Cardiac septum (tissue), 1 donor: ENCODE results near the gene FNDC3B. TPM values are rescaled to one million over a fixed set of nuclear protein-coding genes. Genes with fewer than 3 reads are reported as not detected.

Source experiments
- DNase-seq: peaks from one replicate; pipeline ENCODE4 v3.0.0-alpha.2; 2020; ENCODE audit warnings: low spot score
- intact Hi-C: fragments of 100-400 bp; cut with DNase I; formaldehyde crosslinking; loops from one replicate; pipeline ENCODE4 v1.14.0; 2022
- total RNA-seq: library from RNA; stranded (reverse); fragmentation: NEBNext Ultra II Directional; extraction: Animal tissue kit (Norgen Biotek cat#: 25700); gene quantifications from one replicate; pipeline ENCODE4 v1.2.1, GENCODE V29; 2021
- donor health status: DM: no; HTN: no; CAD: no.

Gene FNDC3B
- total RNA-seq, 1 donor from 2014 or later, result 139 TPM

- peak; percentile 83 for DNase-seq
- intact Hi-C loops, result no loop called here
Observed at GRCh38 chr3:172209333-172210321, 170.2 kb downstream of the FNDC3B start.

GRCh38 chr3:172210355-172210754 lies 171.0 kb downstream of the FNDC3B start:
- no peak for DNase-seq
- intact Hi-C loops, result no loop called here

GRCh38 chr3:172211123-172211522 lies 171.7 kb downstream of the FNDC3B start:
- no peak for DNase-seq
- intact Hi-C loops, result no loop called here

GRCh38 chr3:172213200-172213599 lies 173.8 kb downstream of the FNDC3B start:
- intact Hi-C loops, result no loop called here
- no peak for DNase-seq

GRCh38 chr3:172213904-172214303 lies 174.5 kb downstream of the FNDC3B start:
- intact Hi-C loops, result no loop called here
- no peak for DNase-seq

- no peak for DNase-seq
- intact Hi-C loops, result no loop called here
Observed at GRCh38 chr3:172216267-172216666, 176.9 kb downstream of the FNDC3B start.

- intact Hi-C loops, result no loop called here
- no peak for DNase-seq
Observed at GRCh38 chr3:172216911-172217310, 177.5 kb downstream of the FNDC3B start.

- no peak for DNase-seq
- intact Hi-C loops, result no loop called here
Observed at GRCh38 chr3:172217877-172218276, 178.5 kb downstream of the FNDC3B start.

- no peak for DNase-seq
- intact Hi-C loops, result no loop called here
Observed at GRCh38 chr3:172218350-172219323, 179.3 kb downstream of the FNDC3B start.

GRCh38 chr3:172219750-172220149 lies 180.4 kb downstream of the FNDC3B start:
- intact Hi-C loops, result loop anchor here (5.0 kb wide), 1 partner anchor 38 kb away; no protein-coding TSS in a partner anchor
- DNase-seq, result no peak

- intact Hi-C loops, result loop anchor here (5.0 kb wide), 1 partner anchor 36 kb away; no protein-coding TSS in a partner anchor
- DNase-seq, result no peak
Observed at GRCh38 chr3:172221547-172221946, 182.2 kb downstream of the FNDC3B start.

- intact Hi-C loops, result loop anchor here (5.0 kb wide), 1 partner anchor 35 kb away; no protein-coding TSS in a partner anchor
- DNase-seq, result no peak
Observed at GRCh38 chr3:172222478-172223071, 183.2 kb downstream of the FNDC3B start.

GRCh38 chr3:172223870-172224269 lies 184.5 kb downstream of the FNDC3B start:
- no peak for DNase-seq
- intact Hi-C loops, result loop anchor here (5.0 kb wide), 1 partner anchor 33 kb away; no protein-coding TSS in a partner anchor

GRCh38 chr3:172224560-172225214 lies 185.3 kb downstream of the FNDC3B start:
- intact Hi-C loops, result loop anchor here (5.0 kb wide), 1 partner anchor 33 kb away; no protein-coding TSS in a partner anchor
- DNase-seq, result no peak

- DNase-seq, result no peak
- intact Hi-C loops, result no loop called here
Observed at GRCh38 chr3:172225215-172225707, 185.9 kb downstream of the FNDC3B start.

- DNase-seq, result no peak
- intact Hi-C loops, result no loop called here
Observed at GRCh38 chr3:172226831-172227230, 187.5 kb downstream of the FNDC3B start.

- DNase-seq, result no peak
- intact Hi-C loops, result no loop called here
Observed at GRCh38 chr3:172227340-172228035, 188.1 kb downstream of the FNDC3B start.

GRCh38 chr3:172228036-172228415 lies 188.6 kb downstream of the FNDC3B start:
- no peak for DNase-seq
- intact Hi-C loops, result no loop called here
